ENCODE data around the gene OLFML2B. TPM values are rescaled to one million over a fixed set of nuclear protein-coding genes. Genes with fewer than 3 reads are reported as not detected.

Gene OLFML2B
- total RNA-seq, 1 experiment from 2014 or later, result 1.4 TPM

DNA sequence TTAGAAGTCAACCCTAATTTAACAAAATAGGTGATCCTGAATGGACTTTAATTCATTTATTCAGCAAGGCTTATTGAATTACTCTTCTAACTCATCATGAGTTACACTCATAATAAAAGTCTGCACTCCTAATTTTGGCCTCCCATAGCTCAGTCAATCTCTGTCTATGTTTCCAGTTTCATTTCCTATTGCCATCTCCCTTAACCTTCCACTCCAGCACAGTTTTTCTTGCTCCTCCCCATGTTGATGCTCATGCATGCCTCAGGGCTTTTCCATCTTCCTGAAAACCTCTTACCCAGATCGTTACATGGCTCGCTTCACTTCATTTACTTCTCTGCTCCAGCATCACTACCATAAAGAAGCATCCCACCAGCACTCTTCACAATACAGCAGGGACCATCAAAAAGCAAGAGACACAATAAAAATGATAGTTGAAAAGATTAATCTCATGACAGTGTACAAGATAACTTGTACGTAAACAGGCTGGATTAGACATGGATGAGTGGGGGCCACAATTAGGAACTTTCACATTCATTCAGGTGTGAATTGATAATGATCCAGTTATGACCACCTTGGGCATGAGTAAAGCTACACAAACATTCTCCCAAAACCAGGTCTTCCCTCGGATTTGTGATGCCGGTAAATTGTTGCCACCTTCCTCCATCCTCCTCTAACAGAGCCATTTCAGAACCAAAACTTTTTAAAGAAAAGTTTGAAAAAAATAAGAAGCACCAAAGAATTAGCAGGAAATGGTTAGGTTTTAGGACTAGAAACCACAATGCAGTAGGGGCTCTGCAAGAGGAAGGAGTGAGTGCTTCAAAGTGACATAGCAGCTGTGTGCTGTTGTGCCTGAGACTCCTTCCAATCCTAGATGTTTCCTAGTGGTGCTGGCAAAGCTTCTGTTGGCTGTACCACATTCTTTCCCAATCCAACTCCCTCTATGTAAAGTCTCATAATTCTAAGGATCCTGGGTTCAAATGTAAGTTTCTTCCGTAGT is 89.8 kb downstream of the OLFML2B start:
- Histone ChIP-seq H4K5ac (ENCODE audit: insufficient read length, low read depth, low read length) (no peak overlapping the region), H3K79me1 (ENCODE audit: insufficient read depth, low read depth, low read length, poor library complexity, severe bottlenecking) (no peaks in the 10 kb centered on the region), H3K27me3 (ENCODE audit: insufficient read depth, low read length) (no peaks in the 10 kb centered on the region), H3K4me2 (ENCODE audit: insufficient read depth, insufficient read length, low read length) (no peak overlapping the region), H3K18ac (ENCODE audit: insufficient read length, low read depth, low read length) (no peak overlapping the region), H3K79me2 (ENCODE audit: insufficient read depth, low read length) (no peaks in the 10 kb centered on the region), H3K4me1 (ENCODE audit: insufficient read depth, low read length) (no peaks in the 10 kb centered on the region), H2BK5ac (ENCODE audit: insufficient read length, low read length) (no peak overlapping the region), H2BK15ac (ENCODE audit: low read depth, low read length) (no peak overlapping the region), H3K23me2 (ENCODE audit: insufficient read length, low read depth, low read length, poor library complexity, severe bottlenecking) (no peaks in the 10 kb centered on the region), H2BK20ac (ENCODE audit: low read depth, low read length, poor library complexity, severe bottlenecking) (no peak overlapping the region), H3K27ac (ENCODE audit: insufficient read length, low read depth, low read length) (no peak overlapping the region), H4K8ac (replicated peaks; ENCODE audit: insufficient read length, low read depth, low read length) (no peak overlapping the region), H3T11ph (ENCODE audit: low read length) (no peak overlapping the region), H2BK120ac (ENCODE audit: low read depth, low read length, poor library complexity, severe bottlenecking) (no peak overlapping the region), H2BK12ac (ENCODE audit: insufficient read length, low read depth, low read length) (no peak overlapping the region), H3K14ac (ENCODE audit: insufficient read depth, low read length) (no peak overlapping the region), H3K56ac (ENCODE audit: insufficient read length, low read depth, low read length) (no peak overlapping the region), H2AK5ac (ENCODE audit: insufficient read length, low read length) (no peak overlapping the region), H4K20me1 (ENCODE audit: control insufficient read depth, insufficient read depth, insufficient read length) (no peaks in the 10 kb centered on the region), H3K4ac (ENCODE audit: low read depth, low read length) (no peak overlapping the region), H3K9ac (ENCODE audit: extremely low read depth, insufficient read length, low read length) (no peak overlapping the region), H2AFZ (ENCODE audit: low read length) (no peak overlapping the region), H3K9me3 (ENCODE audit: control insufficient read depth, low read depth, low read length) (no peaks in the 10 kb centered on the region), H4K91ac (ENCODE audit: insufficient read length, low read depth, low read length) (no peak overlapping the region), H3K23ac (ENCODE audit: insufficient read length, low read depth, low read length) (no peak overlapping the region)
- H3K4me3 Mint-ChIP-seq, result no peak overlapping the region
- H3K27ac Mint-ChIP-seq, result no peak overlapping the region
- no peaks in the 10 kb centered on the region for H3K9me3 Mint-ChIP-seq
- H3K36me3 Mint-ChIP-seq (ENCODE audit: insufficient read depth in 1 of 3, low read depth in 3 of 3), result no peaks in the 10 kb centered on the region
- TF ChIP-seq, protein P1, sequence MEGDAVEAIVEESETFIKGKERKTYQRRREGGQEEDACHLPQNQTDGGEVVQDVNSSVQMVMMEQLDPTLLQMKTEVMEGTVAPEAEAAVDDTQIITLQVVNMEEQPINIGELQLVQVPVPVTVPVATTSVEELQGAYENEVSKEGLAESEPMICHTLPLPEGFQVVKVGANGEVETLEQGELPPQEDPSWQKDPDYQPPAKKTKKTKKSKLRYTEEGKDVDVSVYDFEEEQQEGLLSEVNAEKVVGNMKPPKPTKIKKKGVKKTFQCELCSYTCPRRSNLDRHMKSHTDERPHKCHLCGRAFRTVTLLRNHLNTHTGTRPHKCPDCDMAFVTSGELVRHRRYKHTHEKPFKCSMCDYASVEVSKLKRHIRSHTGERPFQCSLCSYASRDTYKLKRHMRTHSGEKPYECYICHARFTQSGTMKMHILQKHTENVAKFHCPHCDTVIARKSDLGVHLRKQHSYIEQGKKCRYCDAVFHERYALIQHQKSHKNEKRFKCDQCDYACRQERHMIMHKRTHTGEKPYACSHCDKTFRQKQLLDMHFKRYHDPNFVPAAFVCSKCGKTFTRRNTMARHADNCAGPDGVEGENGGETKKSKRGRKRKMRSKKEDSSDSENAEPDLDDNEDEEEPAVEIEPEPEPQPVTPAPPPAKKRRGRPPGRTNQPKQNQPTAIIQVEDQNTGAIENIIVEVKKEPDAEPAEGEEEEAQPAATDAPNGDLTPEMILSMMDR (conservative IDR thresholded peaks at IDR 0.05), result no peak
- no peaks in the 10 kb centered on the region for H3K4me1 Mint-ChIP-seq
- DNase-seq, result no peak
- no peaks in the 10 kb centered on the region for H3K27me3 Mint-ChIP-seq (ENCODE audit: low read depth)
- no CpG with 5 or more reads among the region's 6 CpGs for WGBS (ENCODE audit: extremely low coverage, insufficient read length, low lambda C conversion rate)

Other genes starting within 250 kb of the OLFML2B start
- gene NOS1AP, start 45.8 kb upstream of the OLFML2B start, total RNA-seq (2021), result 8.1 and 8.4 TPM in 2 replicates

Measured in H9 (cell line).